HCT116 (cell line): ENCODE measurements around the gene ECM1. TPM values are rescaled to one million over a fixed set of nuclear protein-coding genes. Genes with fewer than 3 reads are reported as not detected.
A peak's percentile ranks its signal among the peaks of the same experiment; 100 is the strongest.

Experiments used
- ATAC-seq: fragments of 200-7000 bp; cut with Tn5 transposase; 2 replicates; pipeline ENCODE4 v1.9.1; 2020; ENCODE audit warnings: mild to moderate bottlenecking, moderate library complexity
- BruUV-seq: library from RNA; stranded (reverse); fragments of 400-500 nt; replicated peaks from 2 replicates; lab custom pipeline; 2021; lab: Mats Ljungman, UMichigan
- CTCF ChIA-PET: fragments of 300-600 bp; sonication (Branson Sonifier 250); formaldehyde crosslinking; loops from one replicate; lab custom pipeline; 2021; ENCODE audit warnings: antibody characterized with exemption; lab: Charles Lee
- POLR2A ChIA-PET: fragments of 300-600, 350-600 bp; sonication (Branson Sonifier 250); formaldehyde crosslinking; loops from one replicate; lab custom pipeline; 2021; ENCODE audit warnings: antibody characterized with exemption; lab: Charles Lee
- RAD21 ChIA-PET, 2 experiments: fragments of 300-600 bp; sonication (Branson Sonifier 250); formaldehyde crosslinking; loops; one replicate each; lab custom pipeline; 2023; ENCODE audit warnings: low total read pairs in 2 of 2; ENCODE audit not compliant: uncharacterized antibody in 2 of 2, unreplicated experiment in 2 of 2, low non-redundant PET in 1 of 2; lab: Charles Lee
- DNase-seq: peaks from one replicate; pipeline ENCODE4 v3.0.0-alpha.2; 2010; ENCODE audit warnings: low read depth, low spot score
- H2AFZ ChIP-seq: fragments of 200-600 bp; shearing (Covaris generic), sonication (generic); 2 replicates; pipeline ENCODE4 v1.6.1; 2017; ENCODE audit warnings: low read depth, mixed run types, mixed read lengths, antibody characterized with exemption, low read length; ENCODE audit not compliant: poor library complexity, severe bottlenecking
- H3K27ac ChIP-seq: 2 replicates; pipeline ENCODE4 v1.5.1; 2012; ENCODE audit warnings: low read depth, low read length
- H3K27me3 ChIP-seq: fragments of 200-600 bp; sonication (generic); 2 replicates; pipeline ENCODE4 v1.6.1; 2016; ENCODE audit warnings: mixed run types, low read length, mixed read lengths; ENCODE audit not compliant: insufficient read depth
- H3K36me3 ChIP-seq, 2 experiments: fragments of 200-500 bp in 1 of 2; fragments of 200-600 bp in 1 of 2; sonication (Bioruptor generic) in 1 of 2; sonication (generic) in 1 of 2; 2 replicates each; pipeline versions ENCODE4 v1.5.1 to v1.6.1; 2014 to 2016; ENCODE audit warnings: low read length in 2 of 2, inconsistent platforms in 1 of 2, mixed read lengths in 1 of 2, mixed run types in 1 of 2; ENCODE audit not compliant: insufficient read depth in 2 of 2, control insufficient read depth in 1 of 2
- H3K4me1 ChIP-seq, 2 experiments: fragments of 200-600 bp in 1 of 2; sonication (generic) in 1 of 2; 2 replicates each; pipeline versions ENCODE4 v1.5.1 to v1.6.1; 2012 to 2017; ENCODE audit warnings: low read length in 2 of 2, inconsistent platforms in 1 of 2, mild to moderate bottlenecking in 1 of 2, mixed read lengths in 1 of 2, mixed run types in 1 of 2, moderate library complexity in 1 of 2; ENCODE audit not compliant: insufficient read depth in 2 of 2, control insufficient read depth in 1 of 2
- H3K4me2 ChIP-seq: fragments of 200-600 bp; sonication (generic); 2 replicates; pipeline ENCODE4 v1.6.1; 2017; ENCODE audit warnings: mixed run types, low read length, mixed read lengths
- H3K4me3 ChIP-seq, 2 experiments: fragments of 200-600 bp in 1 of 2; sonication (generic) in 1 of 2; replicated peaks in 1 of 2; 2 replicates each; pipeline ENCODE4 v1.5.1; 2011 to 2016; ENCODE audit warnings: low read length in 2 of 2, control low read depth in 1 of 2, low read depth in 1 of 2, mild to moderate bottlenecking in 1 of 2, mixed read lengths in 1 of 2, mixed run types in 1 of 2
- H3K79me2 ChIP-seq: fragments of 200-600 bp; sonication (generic); 2 replicates; pipeline ENCODE4 v1.6.1; 2017; ENCODE audit warnings: mild to moderate bottlenecking, mixed run types, low read length, moderate library complexity, mixed read lengths; ENCODE audit not compliant: insufficient read depth
- H3K9ac ChIP-seq: fragments of 200-600 bp; sonication (generic); 2 replicates; pipeline ENCODE4 v1.6.1; 2016; ENCODE audit warnings: low read length, mixed read lengths
- H3K9me2 ChIP-seq: fragments of 200-600 bp; sonication (generic), shearing (Covaris generic); 2 replicates; pipeline ENCODE4 v1.6.1; 2017; ENCODE audit warnings: mixed run types, mild to moderate bottlenecking, moderate library complexity; ENCODE audit not compliant: insufficient read depth
- H3K9me3 ChIP-seq, 2 experiments: fragments of 200-500 bp in 1 of 2; fragments of 200-600 bp in 1 of 2; sonication (Bioruptor generic) in 1 of 2; sonication (generic) in 1 of 2; 2 replicates each; pipeline ENCODE4 v1.6.1; 2014 to 2017; ENCODE audit warnings: low read length in 2 of 2, mixed read lengths in 2 of 2, inconsistent platforms in 1 of 2, low read depth in 1 of 2, mild to moderate bottlenecking in 1 of 2, mixed run types in 1 of 2, moderate library complexity in 1 of 2; ENCODE audit not compliant: control insufficient read depth in 1 of 2, insufficient read depth in 1 of 2
- H4K20me1 ChIP-seq: fragments of 200-600 bp; sonication (generic), shearing (Covaris generic); 2 replicates; pipeline ENCODE4 v1.6.1; 2017; ENCODE audit warnings: mixed run types, mild to moderate bottlenecking, moderate library complexity; ENCODE audit not compliant: insufficient read depth
- CTCF ChIP-seq, 3 experiments: fragments of 200-600 bp in 1 of 3; sonication (generic) in 1 of 3; IDR thresholded peaks in 2 of 3; conservative IDR thresholded peaks in 1 of 3; 2 replicates each; pipeline ENCODE4 v1.5.1; 2012 to 2017; ENCODE audit warnings: low read depth in 2 of 3, low read length in 2 of 3, antibody characterized with exemption in 1 of 3, borderline replicate concordance in 1 of 3, control low read depth in 1 of 3, mild to moderate bottlenecking in 1 of 3, mixed read lengths in 1 of 3, mixed run types in 1 of 3, moderate library complexity in 1 of 3; ENCODE audit not compliant: insufficient read depth in 1 of 3
- EZH2phosphoT487 ChIP-seq: fragments of 200-600 bp; IDR thresholded peaks from 2 replicates; pipeline ENCODE4 v1.6.1; 2018; ENCODE audit warnings: antibody characterized with exemption, borderline replicate concordance
- POLR2AphosphoS5 ChIP-seq: IDR thresholded peaks from 2 replicates; pipeline ENCODE4 v1.6.1; 2011; ENCODE audit warnings: mild to moderate bottlenecking, low read depth, low read length, moderate library complexity
- SP1 ChIP-seq: IDR thresholded peaks from 2 replicates; pipeline ENCODE4 v1.6.1; 2012; ENCODE audit warnings: low read depth
- TCF7L2 ChIP-seq: IDR thresholded peaks from 2 replicates; pipeline ENCODE4 v1.7.0; 2011; ENCODE audit warnings: borderline replicate concordance, inconsistent platforms; ENCODE audit not compliant: insufficient read depth, insufficient read length; ENCODE audit errors: extremely low read depth
- ZFX ChIP-seq: fragments of 450-650 bp; IDR thresholded peaks from 2 replicates; pipeline ENCODE4 v1.6.1; 2017
- intact Hi-C: fragments of 100-400 bp; cut with micrococcal nuclease; formaldehyde crosslinking; loops from 2 replicates; pipeline ENCODE4 v1.10.0; 2022
- total RNA-seq: library from RNA; stranded (reverse); gene quantifications from one replicate; pipeline ENCODE4 v1.2.1, GENCODE V29; 2021; ENCODE audit not compliant: unreplicated experiment
- TF ChIP-seq, protein P1 (sequence below): IDR thresholded peaks from 2 replicates; pipeline ENCODE4 v1.6.1; 2012

Gene ECM1
- total RNA-seq, 1 experiment from 2014 or later = 2.0 TPM

DNA sequence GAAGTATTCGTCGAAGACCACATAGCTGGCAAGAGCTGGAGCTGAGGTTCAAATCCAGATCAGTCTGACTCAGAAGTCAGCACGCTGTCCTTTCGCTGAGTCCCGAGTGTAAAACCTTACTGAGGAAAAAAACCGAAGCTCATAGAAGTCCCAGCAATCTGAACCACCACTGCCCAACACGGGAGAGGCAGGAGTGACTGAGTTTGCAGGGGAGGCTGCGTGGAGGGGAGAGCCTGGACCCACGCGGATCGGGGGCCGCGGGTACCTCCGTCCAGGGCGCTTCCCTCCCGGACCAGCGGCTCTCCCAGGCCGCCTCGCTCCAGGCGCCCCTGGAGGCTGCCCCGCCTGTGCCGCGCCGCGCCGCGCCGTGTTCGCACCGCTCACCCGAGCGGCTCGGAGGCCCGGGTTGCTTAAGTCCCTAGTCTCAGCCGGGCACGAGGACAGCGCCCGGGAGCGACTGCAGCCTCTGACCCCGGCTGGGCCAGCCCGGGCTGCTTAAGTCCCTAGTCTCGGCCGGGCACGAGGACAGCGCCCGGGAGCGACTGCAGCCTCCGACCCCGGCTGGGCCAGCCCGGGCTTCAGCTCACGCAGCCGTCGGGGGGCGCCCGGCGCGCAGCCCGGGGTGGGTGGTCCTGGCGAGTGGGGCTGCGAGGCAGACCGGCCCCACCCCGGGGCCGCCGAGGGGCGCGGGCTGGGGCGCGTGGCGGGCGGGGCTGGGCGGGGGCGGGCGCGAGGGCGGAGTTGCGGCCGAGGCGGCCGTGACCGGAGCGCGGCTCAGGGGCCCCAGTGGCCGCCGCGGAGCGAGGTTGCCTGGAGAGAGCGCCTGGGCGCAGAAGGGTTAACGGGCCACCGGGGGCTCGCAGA, 41.0 kb downstream of the ECM1 start, which contains the start of gene ADAMTSL4:
Gene ADAMTSL4 (plus strand): TSS at position 777 of the 864 bp plus-strand sequence. CDS start 2,881 bp downstream, outside the sequence.
- POLR2A ChIA-PET = interaction anchor here (0.6 to 1.0 kb wide), 2 partner anchors 14 to 648 kb away, joined by 3 read pairs; no protein-coding TSS in a partner anchor

More for the DNA sequence above, 41.0 kb downstream of the ECM1 start, which contains the start of gene ADAMTSL4:
- Histone ChIP-seq H3K9ac (peak within 1 kb of the TSS; percentile 72), H4K20me1 (no peaks in the 10 kb centered on the region), H3K4me3 (peak within 1 kb of the TSS; percentile 44 to 59), H3K4me1 (peaks cover 10 to 30% of the 10 kb centered on the region in 2 experiments; a peak in 3 of 4 replicates), H3K4me2 (peak within 1 kb of the TSS; percentile 97), H3K27me3 (no peaks in the 10 kb centered on the region), H3K27ac (peak within 1 kb of the TSS; percentile 62), H3K9me2 (no peaks in the 10 kb centered on the region), H2AFZ (peak within 1 kb of the TSS; percentile 63), H3K79me2 (no peaks in the 10 kb centered on the region), H3K36me3 (no peaks in the 10 kb centered on the region), H3K9me3 (no peaks in the 10 kb centered on the region)
- ATAC-seq (peak; percentile 79), DNase-seq (no peak)
- TF ChIP-seq SP1 (no peak), POLR2AphosphoS5 (peak; percentile 6; the same call in 1 of the 2 replicates), CTCF (IDR thresholded peaks at IDR 0.05 in 2 of 3, conservative IDR thresholded peaks at IDR 0.05 in 1 of 3; ENCODE audit: borderline replicate concordance in 1 of 3, insufficient read depth in 1 of 3, low read depth in 2 of 3, low read length in 2 of 3) (0 out of 6 replicates have a peak, but pooled peaks of 1 of the 3 experiments have one; percentile 9), EZH2phosphoT487 (no peak), TCF7L2 (peak; percentile 9), ZFX (peak; percentile 58; the same call in 1 of the 2 replicates)
- TF ChIP-seq, protein P1, sequence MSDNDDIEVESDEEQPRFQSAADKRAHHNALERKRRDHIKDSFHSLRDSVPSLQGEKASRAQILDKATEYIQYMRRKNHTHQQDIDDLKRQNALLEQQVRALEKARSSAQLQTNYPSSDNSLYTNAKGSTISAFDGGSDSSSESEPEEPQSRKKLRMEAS = no peak; the same call in 1 of the 2 replicates
- CTCF ChIA-PET = interaction anchor here (1.1 to 4.8 kb wide), 3 partner anchors 11 to 16 kb away, joined by 4 to 35 read pairs (median 8); no protein-coding TSS in a partner anchor
- intact Hi-C loops = no loop called here
- no TSS peak for BruUV-seq
- RAD21 ChIA-PET = interaction anchor here in 1 of 2 experiments (0.6 kb wide), 1 partner anchor 56 kb away, joined by 3 read pairs; no protein-coding TSS in a partner anchor
